Ishikawa (cell line): ENCODE measurements around the gene CWC25.

ENCODE experiments used
- CEBPB ChIP-seq: IDR thresholded peaks from 2 replicates; pipeline ENCODE4 v1.6.1; 2012
- CREB1 ChIP-seq: IDR thresholded peaks from 2 replicates; pipeline ENCODE4 v1.6.1; 2012; ENCODE audit warnings: low read depth
- EGR1 ChIP-seq: IDR thresholded peaks from 2 replicates; pipeline ENCODE4 v1.6.1; 2012
- EP300 ChIP-seq: IDR thresholded peaks from 2 replicates; pipeline ENCODE4 v1.6.1; 2012; ENCODE audit warnings: borderline replicate concordance
- FOXM1 ChIP-seq: IDR thresholded peaks from 2 replicates; pipeline ENCODE4 v1.6.1; 2012; ENCODE audit warnings: low read depth, borderline replicate concordance
- NFIC ChIP-seq: IDR thresholded peaks from 2 replicates; pipeline ENCODE4 v1.6.1; 2012
- RAD21 ChIP-seq: IDR thresholded peaks from 2 replicates; pipeline ENCODE4 v1.6.1; 2012; ENCODE audit warnings: low read depth
- TAF1 ChIP-seq: IDR thresholded peaks from 2 replicates; pipeline ENCODE4 v1.6.1; 2012; ENCODE audit warnings: low read depth, mild to moderate bottlenecking
- TCF12 ChIP-seq: IDR thresholded peaks from 2 replicates; pipeline ENCODE4 v1.6.1; 2012; ENCODE audit warnings: low read depth
- TEAD4 ChIP-seq: IDR thresholded peaks from 2 replicates; pipeline ENCODE4 v1.6.1; 2012
- YY1 ChIP-seq: IDR thresholded peaks from 2 replicates; pipeline ENCODE4 v1.6.1; 2012; ENCODE audit warnings: low read depth
- ZBTB7A ChIP-seq: IDR thresholded peaks from 2 replicates; pipeline ENCODE4 v1.6.1; 2012; ENCODE audit warnings: low read depth
- TF ChIP-seq, protein P1 (sequence below): IDR thresholded peaks from 2 replicates; pipeline ENCODE4 v1.6.1; 2012; ENCODE audit warnings: low read depth, mild to moderate bottlenecking
- TF ChIP-seq, protein P2 (sequence below): IDR thresholded peaks from 2 replicates; pipeline ENCODE4 v1.6.1; 2012
- TF ChIP-seq, protein P3 (sequence below): IDR thresholded peaks from 2 replicates; pipeline ENCODE4 v1.6.1; 2012

The CWC25 gene

GRCh38 chr17:38867179-38867967 lies 42.3 kb upstream of the CWC25 start:
- TF ChIP-seq EP300: no peak
- peak; percentile 80 for TF ChIP-seq TEAD4
- no peak for TF ChIP-seq EGR1

DNA sequence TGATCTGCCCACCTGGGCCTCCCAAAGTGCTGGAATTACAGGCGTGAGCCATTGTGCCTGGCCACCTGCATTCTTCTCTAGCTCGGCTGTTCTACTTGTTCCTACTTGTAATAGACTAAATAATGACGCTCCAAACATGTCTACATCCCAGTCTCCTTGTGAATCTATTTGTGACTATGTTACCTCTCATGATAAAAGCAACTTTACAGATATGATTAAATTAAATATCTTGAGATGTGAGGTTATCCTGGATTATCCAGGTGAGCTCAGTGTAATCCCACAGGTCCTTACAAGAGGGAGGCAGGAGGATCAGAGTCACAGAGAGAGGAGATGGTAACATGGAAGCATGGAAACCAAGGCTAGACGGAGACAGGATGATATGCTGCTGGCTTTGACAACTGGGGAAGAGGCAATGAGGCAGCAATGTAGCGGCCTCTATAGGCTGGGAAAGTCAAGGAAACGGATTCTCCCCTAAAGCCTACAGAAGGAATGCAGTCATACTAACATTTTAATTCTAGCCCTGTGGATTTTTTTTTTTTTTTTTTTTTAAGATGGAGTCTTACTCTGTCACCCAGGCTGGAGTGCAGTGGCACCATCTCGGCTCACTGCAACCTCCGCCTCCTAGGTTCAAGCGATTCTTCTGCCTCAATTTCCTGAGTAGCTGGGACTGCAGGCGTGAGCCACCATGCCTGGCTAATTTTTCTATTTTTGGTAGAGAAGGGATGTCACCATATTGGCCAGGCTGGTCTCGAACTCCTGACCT lies 39.7 kb upstream of the CWC25 start:
- no peak for TF ChIP-seq CREB1
- TF ChIP-seq, protein P1, sequence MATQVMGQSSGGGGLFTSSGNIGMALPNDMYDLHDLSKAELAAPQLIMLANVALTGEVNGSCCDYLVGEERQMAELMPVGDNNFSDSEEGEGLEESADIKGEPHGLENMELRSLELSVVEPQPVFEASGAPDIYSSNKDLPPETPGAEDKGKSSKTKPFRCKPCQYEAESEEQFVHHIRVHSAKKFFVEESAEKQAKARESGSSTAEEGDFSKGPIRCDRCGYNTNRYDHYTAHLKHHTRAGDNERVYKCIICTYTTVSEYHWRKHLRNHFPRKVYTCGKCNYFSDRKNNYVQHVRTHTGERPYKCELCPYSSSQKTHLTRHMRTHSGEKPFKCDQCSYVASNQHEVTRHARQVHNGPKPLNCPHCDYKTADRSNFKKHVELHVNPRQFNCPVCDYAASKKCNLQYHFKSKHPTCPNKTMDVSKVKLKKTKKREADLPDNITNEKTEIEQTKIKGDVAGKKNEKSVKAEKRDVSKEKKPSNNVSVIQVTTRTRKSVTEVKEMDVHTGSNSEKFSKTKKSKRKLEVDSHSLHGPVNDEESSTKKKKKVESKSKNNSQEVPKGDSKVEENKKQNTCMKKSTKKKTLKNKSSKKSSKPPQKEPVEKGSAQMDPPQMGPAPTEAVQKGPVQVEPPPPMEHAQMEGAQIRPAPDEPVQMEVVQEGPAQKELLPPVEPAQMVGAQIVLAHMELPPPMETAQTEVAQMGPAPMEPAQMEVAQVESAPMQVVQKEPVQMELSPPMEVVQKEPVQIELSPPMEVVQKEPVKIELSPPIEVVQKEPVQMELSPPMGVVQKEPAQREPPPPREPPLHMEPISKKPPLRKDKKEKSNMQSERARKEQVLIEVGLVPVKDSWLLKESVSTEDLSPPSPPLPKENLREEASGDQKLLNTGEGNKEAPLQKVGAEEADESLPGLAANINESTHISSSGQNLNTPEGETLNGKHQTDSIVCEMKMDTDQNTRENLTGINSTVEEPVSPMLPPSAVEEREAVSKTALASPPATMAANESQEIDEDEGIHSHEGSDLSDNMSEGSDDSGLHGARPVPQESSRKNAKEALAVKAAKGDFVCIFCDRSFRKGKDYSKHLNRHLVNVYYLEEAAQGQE: no peak
- TF ChIP-seq TEAD4: no peak
- no peak for TF ChIP-seq ZBTB7A
- TF ChIP-seq, protein P2, sequence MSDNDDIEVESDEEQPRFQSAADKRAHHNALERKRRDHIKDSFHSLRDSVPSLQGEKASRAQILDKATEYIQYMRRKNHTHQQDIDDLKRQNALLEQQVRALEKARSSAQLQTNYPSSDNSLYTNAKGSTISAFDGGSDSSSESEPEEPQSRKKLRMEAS: no peak
- TF ChIP-seq CEBPB: no peak
- TF ChIP-seq, protein P3, sequence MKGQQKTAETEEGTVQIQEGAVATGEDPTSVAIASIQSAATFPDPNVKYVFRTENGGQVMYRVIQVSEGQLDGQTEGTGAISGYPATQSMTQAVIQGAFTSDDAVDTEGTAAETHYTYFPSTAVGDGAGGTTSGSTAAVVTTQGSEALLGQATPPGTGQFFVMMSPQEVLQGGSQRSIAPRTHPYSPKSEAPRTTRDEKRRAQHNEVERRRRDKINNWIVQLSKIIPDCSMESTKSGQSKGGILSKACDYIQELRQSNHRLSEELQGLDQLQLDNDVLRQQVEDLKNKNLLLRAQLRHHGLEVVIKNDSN: no peak
- no peak for TF ChIP-seq TCF12
- TF ChIP-seq TAF1: no peak
- TF ChIP-seq RAD21: no peak
- TF ChIP-seq YY1: no peak

GRCh38 chr17:38861399-38861843 lies 36.3 kb upstream of the CWC25 start:
- TF ChIP-seq, protein P2: no peak

- TF ChIP-seq YY1 (no peak), RAD21 (no peak), EGR1 (no peak), CREB1 (no peak), NFIC (no peak), TAF1 (no peak), ZBTB7A (no peak), EP300 (no peak), TCF12 (no peak), CEBPB (no peak), FOXM1 (no peak), TEAD4 (no peak)
- TF ChIP-seq, protein P1: no peak
- TF ChIP-seq, protein P3: no peak
- TF ChIP-seq, protein P2: no peak
Observed at GRCh38 chr17:38857271-38857670, 32.1 kb upstream of the CWC25 start.

DNA sequence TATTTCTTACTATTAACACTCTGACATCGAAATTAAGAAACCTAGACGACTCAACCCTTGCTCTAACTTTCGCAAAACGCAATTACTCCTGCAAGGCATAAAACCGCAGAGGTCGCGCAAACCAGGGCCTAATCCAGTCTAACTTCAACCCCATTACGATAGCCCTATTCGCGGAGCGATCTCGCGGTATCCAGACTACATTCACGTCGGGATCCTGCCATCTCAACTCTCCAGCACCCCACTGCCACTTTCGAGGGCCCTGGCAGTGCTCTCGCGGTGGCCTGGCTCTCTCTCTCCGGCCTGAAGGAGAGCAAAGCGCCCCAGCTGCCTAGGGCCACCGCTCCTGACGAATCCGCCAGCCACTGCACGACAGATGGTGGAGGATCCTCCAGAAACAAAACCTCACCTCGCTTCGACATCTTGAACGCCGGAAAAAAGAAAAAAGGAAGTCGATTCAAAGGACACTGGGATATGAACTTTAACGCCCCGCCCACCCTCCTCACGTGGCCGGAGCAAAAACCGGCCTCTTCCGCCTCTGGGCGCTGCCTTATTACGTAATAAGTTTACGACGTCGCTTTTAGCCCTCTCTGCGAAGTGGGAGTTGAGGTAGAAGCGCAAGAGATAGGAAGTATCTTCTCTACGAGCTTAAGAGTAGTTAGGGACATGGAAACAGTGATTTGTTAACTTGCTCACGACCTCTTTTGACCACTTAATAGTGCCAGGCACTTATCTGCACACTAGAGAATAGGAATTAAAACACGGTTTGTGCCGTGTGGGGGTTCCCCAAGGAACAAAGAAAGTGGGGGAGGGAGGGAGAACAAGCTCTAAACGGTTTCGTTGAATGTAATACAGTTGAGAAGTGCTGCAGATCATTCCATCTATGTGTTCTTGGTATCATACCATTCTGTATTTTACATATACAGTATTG lies 28.4 kb upstream of the CWC25 start, which contains the start of gene RPL23:
RPL23 (minus strand) TSS at position 430 of the 928 bp plus-strand sequence; CDS start at position 419, 11 bp downstream.
- no peak for TF ChIP-seq ZBTB7A
- peak; percentile 55; the same call in 1 of the 2 replicates for TF ChIP-seq TCF12
- no peak for TF ChIP-seq RAD21
- 0 out of 2 replicates have a peak, but pooled peaks have one; percentile 17 for TF ChIP-seq FOXM1
- peak; percentile 18; the same call in 1 of the 2 replicates for TF ChIP-seq NFIC
- TF ChIP-seq, protein P3: peak; percentile 98
- TF ChIP-seq, protein P1: 0 out of 2 replicates have a peak, but pooled peaks have one; percentile 17
- TF ChIP-seq, protein P2: peak; percentile 96
- peak; percentile 96 for TF ChIP-seq TAF1
- TF ChIP-seq TEAD4: peak; percentile 19; the same call in 1 of the 2 replicates
- TF ChIP-seq YY1: peak; percentile 82
- TF ChIP-seq EP300: peak; percentile 15; the same call in 1 of the 2 replicates
- TF ChIP-seq EGR1: peak; percentile 13; the same call in 1 of the 2 replicates
- peak; percentile 82 for TF ChIP-seq CEBPB
- peak; percentile 95 for TF ChIP-seq CREB1
